CD4-positive, alpha-beta T cell treated with Interferon gamma for 1 hour (primary cell): ENCODE results near the gene RNPC3.

ENCODE experiments used
- DNase-seq: peaks from one replicate; pipeline ENCODE4 v3.0.0-alpha.2; 2020

Gene RNPC3, protein sequence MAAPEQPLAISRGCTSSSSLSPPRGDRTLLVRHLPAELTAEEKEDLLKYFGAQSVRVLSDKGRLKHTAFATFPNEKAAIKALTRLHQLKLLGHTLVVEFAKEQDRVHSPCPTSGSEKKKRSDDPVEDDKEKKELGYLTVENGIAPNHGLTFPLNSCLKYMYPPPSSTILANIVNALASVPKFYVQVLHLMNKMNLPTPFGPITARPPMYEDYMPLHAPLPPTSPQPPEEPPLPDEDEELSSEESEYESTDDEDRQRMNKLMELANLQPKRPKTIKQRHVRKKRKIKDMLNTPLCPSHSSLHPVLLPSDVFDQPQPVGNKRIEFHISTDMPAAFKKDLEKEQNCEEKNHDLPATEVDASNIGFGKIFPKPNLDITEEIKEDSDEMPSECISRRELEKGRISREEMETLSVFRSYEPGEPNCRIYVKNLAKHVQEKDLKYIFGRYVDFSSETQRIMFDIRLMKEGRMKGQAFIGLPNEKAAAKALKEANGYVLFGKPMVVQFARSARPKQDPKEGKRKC

DNA sequence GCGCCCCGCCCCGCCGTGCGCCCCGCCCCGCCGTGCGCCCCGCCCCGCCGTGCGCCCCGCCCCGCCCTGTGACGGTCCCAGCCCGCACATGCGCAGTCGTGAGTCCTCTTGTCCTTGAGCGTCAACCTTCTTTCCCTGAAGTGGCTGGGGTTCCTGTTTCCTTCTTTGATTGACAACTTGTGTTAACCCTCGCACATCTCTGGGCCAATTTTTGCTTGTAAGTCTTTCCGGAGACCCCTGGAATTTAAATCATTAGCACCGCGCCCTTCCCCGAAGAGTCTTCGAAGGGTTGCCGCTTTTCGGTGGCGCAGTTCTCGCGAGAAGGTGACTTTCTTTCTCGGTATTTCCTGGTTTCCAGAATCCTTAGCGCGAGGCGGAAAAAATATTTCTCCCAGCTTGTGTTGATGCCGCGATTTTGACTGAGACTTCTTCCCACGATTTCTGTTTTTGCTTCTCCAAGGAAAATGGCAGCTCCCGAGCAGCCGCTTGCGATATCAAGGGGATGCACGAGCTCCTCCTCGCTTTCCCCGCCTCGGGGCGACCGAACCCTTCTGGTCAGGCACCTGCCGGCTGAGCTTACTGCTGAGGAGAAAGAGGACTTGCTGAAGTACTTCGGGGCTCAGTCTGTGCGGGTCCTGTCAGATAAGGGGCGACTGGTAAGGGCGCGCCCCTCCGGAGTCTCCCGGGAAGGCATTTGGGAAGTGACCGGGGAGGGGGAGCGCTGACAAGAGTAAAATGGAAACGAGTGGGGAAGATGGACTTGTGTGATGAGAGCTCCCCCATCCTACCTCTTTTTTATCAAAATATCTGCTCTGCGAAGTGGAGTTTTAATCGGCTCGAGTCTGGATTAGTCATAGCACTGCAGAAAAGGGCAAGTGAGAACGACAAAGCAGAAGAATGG, at the start of gene RNPC3:
Gene RNPC3 (plus strand): TSS at position 93 of the 901 bp plus-strand sequence. CDS start 372 bp downstream, at position 465.
- peak; percentile 81 for DNase-seq

DNA sequence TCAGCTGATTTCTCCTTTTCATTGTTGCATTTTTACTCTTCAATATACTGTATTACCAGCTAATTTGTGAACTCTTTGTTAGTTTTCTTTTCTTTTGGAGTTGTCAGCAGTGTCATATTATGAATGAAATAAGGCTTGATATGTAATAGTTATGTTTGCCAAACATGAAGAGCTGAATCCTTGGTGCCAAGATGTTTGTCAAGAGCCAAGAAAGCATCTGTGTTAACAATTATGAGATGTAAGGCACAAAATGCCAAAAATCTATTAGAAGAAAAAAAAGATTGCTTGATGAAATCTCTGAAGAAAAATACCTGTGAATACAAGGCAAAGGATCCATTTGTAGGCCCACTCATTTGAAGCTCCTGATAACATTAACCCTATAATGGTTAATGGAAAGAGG, 48.4 kb upstream of the RNPC3 start:
- no peak for DNase-seq

DNA sequence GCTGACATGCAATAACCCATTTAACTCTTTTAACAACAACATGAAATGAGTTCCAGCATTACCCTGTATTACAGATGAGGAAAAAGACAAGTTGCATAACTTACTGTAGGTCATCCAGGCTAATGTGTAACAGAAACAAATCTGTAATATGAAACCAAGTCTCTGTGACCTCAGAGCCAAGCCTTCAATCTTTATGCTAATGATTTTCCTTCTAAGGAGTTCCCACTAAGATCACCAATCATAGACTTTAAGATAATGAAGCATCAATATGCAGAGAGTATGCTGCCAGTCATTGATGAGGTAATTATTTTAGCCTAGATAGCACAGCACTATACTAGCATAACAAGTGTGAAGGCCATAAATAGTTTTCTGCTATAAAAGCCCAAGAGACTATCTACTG, 35.6 kb upstream of the RNPC3 start:
- no peak for DNase-seq

DNA sequence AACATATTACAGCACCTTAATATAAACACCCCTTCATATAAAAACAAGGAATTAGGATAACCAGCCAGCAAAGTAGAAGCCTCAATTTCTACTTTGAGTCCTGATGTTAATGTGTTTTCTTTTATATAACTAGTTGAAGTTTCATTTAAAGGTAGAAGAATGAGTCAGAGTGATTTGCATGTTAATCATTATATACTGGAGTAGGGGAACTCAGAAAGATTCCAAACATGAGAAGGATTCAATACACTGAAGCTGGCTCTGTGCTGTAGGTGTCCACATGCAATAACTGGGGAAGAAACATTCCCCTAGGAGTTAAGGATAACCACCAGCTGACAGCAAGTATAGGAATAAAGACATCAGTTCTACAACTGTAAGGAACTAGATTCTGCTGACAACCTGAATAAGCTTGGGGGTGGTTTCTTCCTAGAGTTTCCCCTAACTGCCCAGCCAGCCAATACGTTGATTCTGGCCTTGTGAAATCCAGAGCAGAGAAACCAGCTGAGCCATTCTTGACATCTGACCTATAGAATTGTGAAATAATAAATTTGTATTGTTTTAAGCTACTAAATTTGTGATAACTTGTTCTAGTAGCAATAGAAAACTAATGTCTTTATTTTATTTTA, 33.4 kb upstream of the RNPC3 start:
- no peak for DNase-seq

DNA sequence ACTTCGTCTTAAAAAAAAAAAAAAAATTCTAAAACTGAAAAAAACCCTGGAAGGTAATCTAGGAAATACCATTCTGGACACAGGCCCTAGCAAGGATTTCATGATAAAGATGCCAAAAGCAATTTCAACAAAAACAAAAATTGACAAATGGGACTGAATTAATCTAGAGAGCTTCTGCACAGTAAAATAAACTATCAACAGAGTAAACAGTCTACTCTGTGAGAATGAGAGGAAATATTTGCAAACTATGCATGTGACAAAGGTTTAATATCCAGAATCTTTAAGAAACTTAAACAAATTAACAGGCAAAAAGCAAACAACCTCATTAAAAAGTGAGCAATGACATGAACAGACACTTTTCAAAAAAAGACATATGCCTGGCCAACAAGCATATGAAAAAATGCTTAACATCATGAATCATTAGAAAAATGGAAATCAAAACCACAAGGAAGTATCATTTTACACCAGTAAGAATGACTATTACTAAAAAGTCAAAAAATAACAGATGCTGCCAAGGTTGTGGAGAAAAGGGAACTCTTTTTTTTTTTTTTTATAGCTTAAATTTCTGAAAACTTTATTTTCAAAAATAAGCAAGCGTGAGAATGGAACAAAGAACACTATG, 29.4 kb upstream of the RNPC3 start:
- DNase-seq: no peak

DNA sequence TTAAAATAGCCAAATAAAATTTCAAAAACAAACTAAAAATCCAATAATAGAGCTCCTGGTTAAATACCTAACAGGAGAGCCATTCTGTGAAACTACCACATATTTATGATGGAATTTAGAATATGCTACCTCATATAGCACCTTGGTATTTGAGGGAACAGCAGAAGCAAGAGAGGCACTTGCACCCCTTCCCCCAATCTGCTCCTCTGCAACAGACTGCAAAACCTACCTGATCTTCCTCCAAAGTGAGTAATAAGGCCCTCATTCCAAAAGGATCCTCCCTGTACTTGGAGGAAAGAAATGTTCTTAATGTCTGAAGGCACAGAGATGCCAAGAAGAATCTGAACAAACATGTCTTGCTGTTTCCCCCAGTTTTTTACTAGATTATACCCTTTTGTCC, 28.1 kb upstream of the RNPC3 start:
- DNase-seq: no peak

DNA sequence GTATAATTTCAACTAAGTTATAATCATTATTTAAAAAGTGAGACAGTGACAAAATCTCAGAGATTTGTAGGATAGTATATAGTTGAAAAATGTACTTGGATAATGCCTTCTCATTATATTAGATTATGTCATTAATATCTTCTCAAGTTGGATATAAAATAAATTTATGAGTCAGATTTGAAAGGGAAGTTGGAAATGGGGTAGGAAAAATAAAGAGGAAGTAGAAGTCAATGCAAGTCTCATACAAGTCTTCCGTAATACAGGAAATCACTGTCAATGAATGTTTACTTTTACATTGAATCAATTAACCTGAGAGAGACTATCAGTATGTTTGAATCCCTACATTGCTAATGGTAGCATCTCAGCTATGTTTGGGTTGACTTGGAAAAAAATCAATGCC, 16.2 kb upstream of the RNPC3 start:
- DNase-seq: no peak

DNA sequence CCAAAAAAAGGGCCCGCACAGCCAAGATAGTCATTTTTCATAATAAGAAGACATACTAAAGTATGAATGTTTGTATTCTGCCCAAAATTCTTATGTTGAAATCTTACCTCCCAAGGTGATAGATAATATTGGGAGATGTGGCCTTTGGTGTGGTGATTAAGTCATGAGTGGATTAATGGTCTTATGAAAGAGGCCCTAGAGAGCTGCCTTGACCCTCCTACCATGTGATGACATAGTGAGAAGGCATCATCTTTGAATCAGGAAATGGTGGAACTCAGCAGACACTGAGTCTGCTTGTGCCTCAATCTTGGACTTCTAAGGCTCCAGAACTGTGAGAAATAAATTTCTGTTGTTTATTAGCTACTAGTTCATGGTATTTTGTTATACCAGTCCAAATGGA, 11.8 kb upstream of the RNPC3 start:
- no peak for DNase-seq

DNA sequence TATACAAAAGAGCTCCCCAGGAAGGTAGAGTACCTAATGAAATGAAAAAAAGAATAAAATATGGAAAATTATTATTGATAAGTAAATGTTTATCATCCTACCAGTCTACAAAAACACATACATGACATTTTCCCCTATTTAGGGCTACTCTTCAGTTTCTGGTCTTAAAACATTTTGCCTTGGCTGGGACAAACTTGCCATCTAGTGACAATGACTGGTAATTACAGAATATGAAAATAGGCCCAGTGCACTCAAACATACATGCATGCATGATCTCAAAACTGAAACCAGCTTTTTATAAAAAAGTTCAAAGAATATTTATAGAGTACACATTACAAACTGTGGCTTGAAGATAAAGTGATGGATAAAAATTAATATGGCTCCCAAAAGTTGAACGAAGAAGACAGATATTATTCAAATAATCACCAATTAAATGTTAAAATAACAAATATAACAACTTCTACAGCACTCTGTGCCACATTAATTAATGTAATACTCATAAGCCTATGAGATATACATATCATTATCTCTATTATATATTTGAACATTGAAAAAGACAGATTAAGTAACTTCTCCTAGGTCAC, 10.5 kb upstream of the RNPC3 start:
- DNase-seq: no peak

DNA sequence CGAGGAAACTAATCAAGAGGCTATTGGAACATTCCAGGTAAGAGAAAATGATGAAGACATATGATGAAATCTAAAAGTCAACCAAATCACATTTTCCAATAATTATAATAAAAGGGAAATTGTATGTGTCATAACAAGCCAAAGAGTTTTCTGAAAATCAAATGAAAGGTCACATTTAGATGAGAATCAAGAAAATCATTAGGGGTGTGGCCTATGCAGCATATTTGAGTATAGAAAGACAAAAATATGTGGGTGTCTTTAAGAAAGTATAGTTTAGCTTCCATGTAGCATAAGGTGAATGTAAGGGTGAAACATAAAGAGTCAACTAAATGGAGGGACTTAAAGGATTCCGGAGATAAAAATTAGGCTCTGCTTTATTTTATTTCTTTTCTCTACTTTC, 9.2 kb upstream of the RNPC3 start:
- no peak for DNase-seq

DNA sequence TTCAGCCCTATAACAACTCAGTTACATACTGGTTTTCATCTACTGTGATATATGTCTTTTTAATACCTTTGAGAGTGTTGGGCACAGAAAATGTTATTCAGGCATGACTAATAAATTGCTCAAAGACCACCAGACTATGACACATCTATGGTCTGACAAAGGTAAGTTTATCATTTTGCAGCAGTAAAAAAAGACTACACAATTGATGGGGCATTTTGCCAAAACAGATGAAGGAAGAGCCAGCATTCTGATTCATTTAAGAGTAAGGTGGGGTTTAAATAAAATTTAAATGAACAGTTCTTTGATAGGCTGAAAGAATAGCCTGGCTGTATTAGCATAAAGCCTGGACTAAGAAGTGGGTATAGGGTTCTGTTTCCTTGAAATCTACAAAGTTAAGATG, 8.8 kb upstream of the RNPC3 start:
- DNase-seq: no peak

DNA sequence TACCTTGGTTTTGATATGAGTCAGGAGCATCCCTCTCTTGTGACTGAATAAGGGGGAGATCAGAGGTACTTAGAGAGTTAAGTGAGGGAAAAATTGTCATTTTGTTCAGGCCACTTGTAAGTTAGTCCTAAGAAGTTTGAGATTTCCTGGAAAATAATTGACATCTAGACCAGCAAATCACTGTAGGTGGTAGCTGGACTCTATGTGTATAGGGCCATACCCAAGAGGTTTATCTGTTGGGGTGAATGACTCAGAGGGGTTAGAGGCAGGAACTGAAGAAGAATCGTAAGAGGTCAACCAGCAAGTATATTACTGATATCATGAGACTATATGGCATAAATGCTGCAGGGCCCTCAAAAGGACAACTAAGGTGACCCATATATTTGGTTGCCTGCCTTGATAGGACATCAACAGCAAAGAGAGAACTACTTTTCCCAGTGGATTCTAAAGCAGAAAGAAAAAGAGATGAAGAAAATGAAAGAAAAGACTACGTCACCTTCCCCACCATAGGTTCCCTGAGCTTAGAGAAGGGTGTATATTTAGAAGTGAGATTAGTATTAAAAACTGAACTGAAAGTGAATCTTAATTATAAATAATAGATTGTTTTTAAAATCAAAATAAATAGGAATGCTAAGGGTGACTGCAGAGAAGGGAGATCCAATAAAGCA, 8.0 kb upstream of the RNPC3 start:
- no peak for DNase-seq

DNA sequence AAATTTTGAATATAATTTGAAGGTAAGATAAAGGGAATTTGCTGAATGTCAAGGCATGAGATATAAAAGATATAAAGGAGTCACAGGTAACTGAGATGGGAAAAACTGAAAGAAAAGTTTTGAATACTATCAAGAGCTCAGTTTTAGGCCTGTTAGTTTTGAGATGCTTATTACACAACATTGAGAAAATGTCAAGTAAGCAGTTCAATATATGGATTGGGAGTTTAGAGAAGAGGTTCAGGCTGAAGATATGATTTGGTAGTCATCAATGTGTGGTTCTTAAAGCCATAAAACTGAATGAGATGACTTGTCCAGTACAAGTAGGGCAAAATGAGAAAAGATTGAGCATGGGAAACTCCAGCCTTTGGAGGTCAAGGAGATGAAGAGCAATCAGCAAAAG, 4.7 kb upstream of the RNPC3 start:
- DNase-seq: no peak

DNA sequence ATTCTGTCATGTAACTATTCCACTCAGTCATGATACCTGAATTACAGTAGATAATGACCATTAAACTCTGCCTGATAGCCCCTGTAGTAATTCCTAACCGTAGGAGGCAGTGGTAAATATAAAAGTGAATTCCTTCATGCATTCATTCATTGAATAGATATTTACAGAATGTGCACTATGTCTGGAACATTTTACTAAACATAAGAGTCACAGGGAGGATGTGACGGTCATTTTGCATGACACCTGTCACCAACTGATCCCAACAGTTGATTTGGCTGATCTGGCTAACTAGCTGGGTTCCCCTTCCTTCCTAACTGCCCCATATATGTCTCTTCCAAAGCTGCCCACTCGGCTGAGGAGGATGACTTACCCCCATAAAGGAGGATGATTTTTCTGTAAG, 2.2 kb upstream of the RNPC3 start:
- DNase-seq: no peak

DNA sequence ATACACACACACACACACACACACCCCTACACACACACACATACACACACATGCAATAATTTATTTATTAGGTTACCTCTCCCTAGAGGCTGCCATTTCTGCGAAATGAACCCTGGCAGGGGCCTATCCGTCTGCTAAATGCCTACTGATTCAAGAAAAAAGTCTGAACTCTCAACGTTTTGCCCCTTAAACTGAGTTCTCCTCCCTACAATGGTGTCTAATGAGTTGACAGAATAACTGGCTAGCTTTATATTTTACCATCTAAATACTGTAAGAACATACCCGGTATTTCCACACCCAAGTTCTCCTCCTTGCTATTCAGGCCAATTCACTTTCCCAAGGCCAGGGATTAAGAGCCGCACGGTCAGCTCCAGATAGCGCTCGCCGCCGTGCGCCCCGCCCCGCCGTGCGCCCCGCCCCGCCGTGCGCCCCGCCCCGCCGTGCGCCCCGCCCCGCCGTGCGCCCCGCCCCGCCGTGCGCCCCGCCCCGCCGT, 339 bp upstream of the RNPC3 start:
- DNase-seq: no peak

DNA sequence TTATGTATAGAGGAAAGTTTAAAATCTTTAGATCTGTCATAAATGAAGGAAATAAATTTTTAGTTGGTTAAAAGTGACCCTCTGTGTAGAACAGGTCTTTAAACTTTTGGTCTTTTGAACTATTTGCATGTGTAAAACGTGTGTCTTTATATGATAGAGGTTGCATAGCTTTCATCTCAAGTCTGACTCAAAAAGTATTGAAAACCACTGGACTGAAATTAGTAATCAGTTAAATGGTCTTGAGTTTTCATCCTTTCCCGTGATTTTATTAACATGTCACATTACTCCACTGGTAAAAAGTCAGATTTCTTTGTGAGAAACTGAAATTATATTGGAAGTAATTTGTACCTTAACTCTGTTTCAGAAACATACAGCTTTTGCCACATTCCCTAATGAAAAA, 1.8 kb downstream of the RNPC3 start:
- DNase-seq: no peak

DNA sequence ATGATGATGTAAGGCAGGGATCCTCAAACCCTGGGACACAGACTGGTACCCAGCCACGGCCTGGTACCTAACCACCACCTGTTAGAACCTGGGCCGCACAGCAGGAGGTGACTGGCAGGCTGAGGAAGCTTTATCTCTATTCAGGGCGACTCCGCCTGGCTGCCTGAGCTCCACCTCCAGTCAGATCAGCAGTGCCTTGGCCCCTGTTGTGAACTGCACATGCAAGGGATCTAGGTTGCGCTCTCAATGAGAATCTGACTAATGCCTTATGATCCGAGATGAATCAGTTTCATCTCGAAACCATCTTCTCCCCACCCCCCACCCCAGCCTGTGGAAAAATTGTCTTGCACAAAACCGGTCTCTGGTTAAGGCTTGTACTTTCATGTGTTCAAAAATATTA, 4.2 kb downstream of the RNPC3 start:
- no peak for DNase-seq

DNA sequence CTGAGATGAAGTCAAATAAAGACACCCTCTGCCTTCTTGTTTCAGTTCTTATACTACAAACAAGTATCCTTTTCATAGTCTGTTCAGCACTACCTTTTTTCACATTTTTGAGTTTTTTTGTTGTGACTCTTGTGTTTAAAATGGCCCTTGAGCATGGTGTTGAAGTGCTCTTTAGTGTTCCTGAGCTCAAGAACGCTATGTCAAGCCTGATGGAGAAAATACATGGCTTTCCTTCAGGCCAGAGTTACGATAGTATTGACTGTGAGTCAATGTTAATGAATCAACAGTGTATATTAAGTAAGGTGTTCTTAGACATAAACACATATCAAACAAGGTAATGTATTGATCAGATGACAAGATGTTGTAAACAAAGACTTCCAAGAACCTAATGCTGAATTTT, 12.7 kb downstream of the RNPC3 start:
- DNase-seq: no peak

DNA sequence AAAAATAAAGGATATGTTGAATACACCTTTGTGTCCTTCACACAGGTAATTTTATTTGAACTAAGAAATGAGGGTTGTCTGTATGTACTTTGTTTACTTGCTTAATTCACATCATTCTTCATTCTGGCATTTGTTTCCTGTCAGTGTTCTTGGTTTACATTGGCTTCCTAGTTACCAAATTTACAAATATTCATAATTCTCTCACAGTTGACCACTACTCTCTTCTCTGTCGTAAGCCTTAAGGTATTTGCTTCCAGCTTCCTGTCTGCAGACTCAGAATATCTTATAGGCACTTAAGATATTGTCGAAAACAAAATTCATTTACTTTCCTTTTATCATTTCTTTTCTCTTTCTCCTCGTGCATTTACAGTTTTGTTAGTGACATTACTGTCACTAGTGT, 15.9 kb downstream of the RNPC3 start:
- DNase-seq: no peak

DNA sequence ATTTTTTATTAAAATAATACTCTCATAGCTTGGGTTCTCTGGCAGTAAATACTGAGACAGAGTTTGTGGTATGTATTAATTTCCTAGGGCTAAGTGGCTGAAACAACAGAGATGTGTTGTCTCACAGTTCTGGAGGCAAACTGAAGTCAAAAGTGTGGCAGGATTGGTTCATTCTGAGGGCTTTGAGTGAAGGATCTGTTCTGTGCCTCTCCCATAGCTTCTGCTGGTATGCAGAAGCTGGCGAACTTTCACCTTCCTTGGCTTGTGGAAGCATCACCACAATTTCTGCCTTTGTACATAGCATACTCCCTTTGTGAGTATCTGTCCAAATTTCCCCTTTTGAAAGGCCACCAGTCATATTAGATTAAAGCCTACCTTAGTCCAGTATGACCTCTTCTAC, 21.0 kb downstream of the RNPC3 start:
- no peak for DNase-seq

DNA sequence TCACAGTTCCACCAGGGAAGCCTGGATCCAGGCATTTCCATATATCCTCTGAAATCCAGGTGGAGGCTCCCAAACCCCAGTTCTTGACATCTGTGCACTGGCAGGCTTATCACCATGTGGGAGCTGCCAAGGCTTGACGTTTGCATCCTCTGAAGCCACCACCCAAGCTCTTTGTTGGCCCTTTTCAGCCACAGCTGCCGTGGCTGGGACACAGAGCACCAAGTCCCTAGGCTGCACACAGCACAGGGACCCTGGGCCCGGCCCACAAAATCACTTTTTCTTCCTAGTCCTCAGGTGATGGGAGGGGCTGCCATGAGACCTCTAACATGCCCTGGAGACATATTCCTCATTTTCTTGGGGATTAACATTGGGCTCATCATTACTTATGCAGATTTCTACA, 22.3 kb downstream of the RNPC3 start:
- no peak for DNase-seq

DNA sequence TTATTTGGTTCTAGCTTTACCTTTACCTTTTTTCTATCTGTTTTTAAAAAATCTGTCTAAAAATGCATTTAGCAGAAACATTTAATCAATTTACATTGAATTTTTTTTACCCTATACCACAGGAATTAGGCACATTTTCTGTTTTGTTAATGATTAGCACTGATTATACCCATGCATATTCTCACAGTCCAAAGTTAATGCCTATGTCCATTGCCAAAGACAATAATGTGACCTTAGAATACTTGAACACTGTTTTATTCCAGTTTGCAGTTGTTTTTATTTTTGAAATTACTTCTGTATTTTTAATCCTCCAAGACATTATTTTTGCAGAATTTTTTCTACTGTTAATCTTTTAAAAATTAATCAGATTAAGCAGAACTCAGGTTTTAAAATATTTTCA, 34.9 kb downstream of the RNPC3 start:
- no peak for DNase-seq
